GM12878 (cell line): Measurements from ENCODE around the gene GPR39. TPM values are rescaled to one million over a fixed set of nuclear protein-coding genes. Genes with fewer than 3 reads are reported as not detected.

ENCODE experiments used
- ATAC-seq: fragments of 200-7000 bp; cut with Tn5 transposase; 3 replicates; pipeline ENCODE4 v1.9.1; 2020; ENCODE audit warnings: mild to moderate bottlenecking, moderate library complexity
- BruUV-seq: library from RNA; stranded (reverse); fragments of 400-500 nt; replicated peaks from 2 replicates; lab custom pipeline; 2021; lab: Mats Ljungman, UMichigan
- CTCF ChIA-PET: fragments of 300-600 bp; sonication (Branson Sonifier 250); formaldehyde crosslinking; extraction: SDS; loops from one replicate; lab custom pipeline; 2021; ENCODE audit warnings: inconsistent platforms; lab: Yijun Ruan, JAX
- POLR2A ChIA-PET: fragments of 350-600 bp; formaldehyde crosslinking; extraction: SDS; loops from one replicate; lab custom pipeline; 2021; ENCODE audit warnings: inconsistent platforms; lab: Charles Lee
- RAD21 ChIA-PET: fragments of 300-600 bp; sonication (Branson Sonifier 250); formaldehyde crosslinking; loops from one replicate; lab custom pipeline; 2023; ENCODE audit warnings: antibody characterized with exemption; ENCODE audit not compliant: unreplicated experiment; lab: Charles Lee
- SMC1A ChIA-PET: fragments of 300-600 bp; sonication (Branson Sonifier 250); formaldehyde crosslinking; loops from one replicate; lab custom pipeline; 2023; ENCODE audit not compliant: unreplicated experiment, uncharacterized antibody; lab: Charles Lee
- DNase-seq: peaks from one replicate; pipeline ENCODE4 v3.0.0-alpha.2; 2011; ENCODE audit warnings: low read depth, low spot score
- FAIRE-seq: peaks from 3 replicates; lab custom pipeline; 2011; peaks lifted over from hg19 to GRCh38; lab: Jason Lieb, UNC
- H2AFZ ChIP-seq: 2 replicates; pipeline ENCODE4 v1.6.0; 2011; ENCODE audit warnings: low read depth, low read length, control low read depth; ENCODE audit not compliant: control insufficient read depth
- H3K27ac ChIP-seq: 2 replicates; pipeline ENCODE4 v1.5.1; 2011; ENCODE audit warnings: control low read depth; ENCODE audit not compliant: control insufficient read depth, insufficient read depth
- H3K27me3 ChIP-seq, 2 experiments: replicated peaks in 1 of 2; 2 replicates each; pipeline versions ENCODE4 v1.6.0 to v1.6.1; 2011; ENCODE audit warnings: low read length in 1 of 2; ENCODE audit not compliant: control insufficient read depth in 2 of 2, insufficient read depth in 2 of 2
- H3K36me3 ChIP-seq, 2 experiments: 2 replicates each; pipeline ENCODE4 v1.5.1; 2011; ENCODE audit warnings: low read length in 1 of 2; ENCODE audit not compliant: control insufficient read depth in 2 of 2, insufficient read depth in 2 of 2
- H3K4me1 ChIP-seq: 2 replicates; pipeline ENCODE4 v1.6.1; 2011; ENCODE audit warnings: mild to moderate bottlenecking, low read length, moderate library complexity, mixed read lengths; ENCODE audit not compliant: control insufficient read depth, insufficient read depth
- H3K4me2 ChIP-seq: 2 replicates; pipeline ENCODE4 v1.6.0; 2011; ENCODE audit warnings: control low read depth; ENCODE audit not compliant: control insufficient read depth, insufficient read depth
- H3K4me3 ChIP-seq: fragments of 200-600 bp; sonication (generic); 2 replicates; pipeline ENCODE4 v1.5.1; 2016
- H3K79me2 ChIP-seq: 2 replicates; pipeline ENCODE4 v1.6.0; 2011; ENCODE audit warnings: low read length; ENCODE audit not compliant: control insufficient read depth, insufficient read depth
- H3K9ac ChIP-seq: 2 replicates; pipeline ENCODE4 v1.8.0; 2011; ENCODE audit warnings: low read length, control low read depth, mixed read lengths; ENCODE audit not compliant: control insufficient read depth, insufficient read depth
- H3K9me3 ChIP-seq: replicated peaks from 3 replicates; pipeline ENCODE4 v1.5.1; 2011; ENCODE audit warnings: mild to moderate bottlenecking, low read length; ENCODE audit not compliant: control insufficient read depth, insufficient read depth
- H4K20me1 ChIP-seq: 2 replicates; pipeline ENCODE4 v1.6.0; 2011; ENCODE audit not compliant: control insufficient read depth, insufficient read depth
- EP300 ChIP-seq, 2 experiments: fragments of 150-350 bp in 1 of 2; IDR thresholded peaks; 2 replicates each; pipeline ENCODE4 v1.6.1; 2011 to 2012; ENCODE audit warnings: low read depth in 2 of 2, low read length in 2 of 2, borderline replicate concordance in 1 of 2, improper control_type of control experiment in 1 of 2, inconsistent platforms in 1 of 2; ENCODE audit not compliant: control insufficient read depth in 1 of 2
- SPI1 ChIP-seq: IDR thresholded peaks from 2 replicates; pipeline ENCODE4 v1.6.1; 2011; ENCODE audit warnings: low read depth, mild to moderate bottlenecking, low read length, moderate library complexity, borderline replicate concordance; ENCODE audit not compliant: insufficient read depth
- SREBF2 ChIP-seq: IDR thresholded peaks from 2 replicates; pipeline ENCODE4 v1.6.1; 2012; ENCODE audit warnings: mild to moderate bottlenecking, low read length
- USF2 ChIP-seq: IDR thresholded peaks from 2 replicates; pipeline ENCODE4 v1.6.1; 2011; ENCODE audit warnings: low read depth, low read length, improper control_type of control experiment, borderline replicate concordance
- ZBTB40 ChIP-seq: fragments of 450-650 bp; IDR thresholded peaks from 2 replicates; pipeline ENCODE4 v1.6.1; 2016; ENCODE audit warnings: mild to moderate bottlenecking, moderate library complexity, borderline replicate concordance
- WGBS: methylation state at CpG from one replicate; pipeline ENCODE4 v1.1.6; 2016; ENCODE audit warnings: low lambda C conversion rate; ENCODE audit not compliant: insufficient replicate concordance, insufficient coverage; ENCODE audit errors: missing lambda C conversion rate; 5-methylcytosine and 5-hydroxymethylcytosine counted together
- in situ Hi-C: fragments of 300-500 bp; cut with MboI; formaldehyde crosslinking; loops from 9 replicates; pipeline ENCODE4 v1.14.3; 2018; ENCODE audit warnings: mixed read lengths
- intact Hi-C: fragments of 100-400 bp; cut with micrococcal nuclease; formaldehyde crosslinking; loops from one replicate; pipeline ENCODE4 v1.14.2; 2022; ENCODE audit not compliant: unreplicated experiment
- polyA plus RNA-seq, 11 experiments: library from polyadenylated mRNA; depleted of rRNA in 4 of 11; unstranded in 6 of 11; stranded (reverse) in 5 of 11; fragments of >200 nt; fragmentation: Nextera tagmentation in 4 of 11; fragmentation: Illumina TruSeq in 1 of 11; extraction: Ambion mirVana in 4 of 11; extraction: Trizol in 1 of 11; gene quantifications; 1 replicate in 1 of 11; 2 replicates in 10 of 11; pipeline versions ENCODE4 v1.2.1 to v1.2.3, GENCODE V29; 2011 to 2016; ENCODE audit warnings: inconsistent platforms in 2 of 11, missing spikeins in 2 of 11, low read depth in 1 of 11
- total RNA-seq, 4 experiments: library from RNA; depleted of rRNA in 3 of 4; stranded (reverse); fragments of >200 nt in 3 of 4; fragmentation: Illumina TruSeq in 1 of 4; extraction: Trizol in 1 of 4; gene quantifications; 2 replicates each; pipeline versions ENCODE4 v1.2.1 to v1.2.3, GENCODE V29; 2013 to 2021

Gene GPR39
- total and polyA plus RNA-seq, 10 of the 15 experiments (the other 5 are each of a cell fraction or from before 2014, with no cell fraction given): 0.05 to 0.23 TPM; not detected in 8

GRCh38 chr2:132517386-132517785 lies 100.8 kb downstream of the GPR39 start:
- TF ChIP-seq EP300 (IDR thresholded peaks at IDR 0.05; ENCODE audit: borderline replicate concordance in 1 of 2, control insufficient read depth in 1 of 2, low read depth in 2 of 2, low read length in 2 of 2) (no peak), ZBTB40 (no peak), USF2 (no peak), SREBF2 (no peak), SPI1 (no peak)
- CTCF ChIA-PET: no interaction called here
- intact Hi-C loops (no loop called here), in situ Hi-C loops (no loop called here)
- no TSS peak for BruUV-seq
- Histone ChIP-seq H3K4me3 (no peak overlapping the region), H3K4me1 (no peaks in the 10 kb centered on the region), H3K4me2 (no peak overlapping the region), H3K36me3 (no peaks in the 10 kb centered on the region), H3K9ac (no peak overlapping the region), H4K20me1 (no peaks in the 10 kb centered on the region), H3K79me2 (no peaks in the 10 kb centered on the region), H2AFZ (no peak overlapping the region), H3K27me3 (no peaks in the 10 kb centered on the region), H3K9me3 (no peaks in the 10 kb centered on the region), H3K27ac (no peak overlapping the region)
- no peak for DNase-seq
- ATAC-seq: no peak
- POLR2A ChIA-PET: no interaction called here
- SMC1A ChIA-PET: no interaction called here
- no peak for FAIRE-seq
- 29% methylated on average over 1 of the region's 1 CpG for WGBS
- RAD21 ChIA-PET: no interaction called here
